GM10248 (cell line): ENCODE results near the gene ARHGAP19.

ENCODE experiments used
- CTCF ChIA-PET: fragments of 300-600 bp; sonication (Branson Sonifier 250); formaldehyde crosslinking; extraction: SDS; loops from one replicate; lab custom pipeline; 2021; ENCODE audit warnings: antibody characterized with exemption; lab: Yijun Ruan, JAX
- POLR2A ChIA-PET: fragments of 350-650 bp; sonication (Branson Sonifier 250); formaldehyde crosslinking; extraction: SDS; loops from one replicate; lab custom pipeline; 2020; ENCODE audit warnings: antibody characterized with exemption; lab: Yijun Ruan, JAX
- DNase-seq: peaks from one replicate; pipeline ENCODE4 v3.0.0; 2012; ENCODE audit errors: extremely low spot score
- CTCF ChIP-seq: IDR thresholded peaks from 2 replicates; pipeline ENCODE4 v1.5.1; 2012; ENCODE audit warnings: mild to moderate bottlenecking, low read depth; ENCODE audit errors: extremely low read depth, missing control alignments, control extremely low read depth

Gene ARHGAP19

GRCh38 chr10:97292097-97292861, at the start of gene ARHGAP19:
Gene ARHGAP19 (minus strand): TSS chr10:97292637. CDS start chr10:97292627, 10 bp downstream.
- CTCF ChIA-PET, result interaction anchor here (0.9 to 3.5 kb wide), 5 partner anchors 10 to 82 kb away, joined by 3 to 23 read pairs (median 3); partner anchors contain the start of gene FRAT1
- TF ChIP-seq CTCF, result no peak

GRCh38 chr10:97341416-97341815, 49.0 kb upstream of the ARHGAP19 start:
- ChIA-PET CTCF (interaction anchor here (1.7 kb wide), 1 partner anchor 17 kb away, joined by 4 read pairs; no protein-coding TSS in a partner anchor), POLR2A (no interaction called here)
- TF ChIP-seq CTCF, result no peak

More at GRCh38 chr10:97292097-97292861, at the start of gene ARHGAP19:
- peak; percentile 95 for DNase-seq
- POLR2A ChIA-PET, result no interaction called here

GRCh38 chr10:97338041-97338440, 45.6 kb upstream of the ARHGAP19 start:
- no peak for TF ChIP-seq CTCF
- POLR2A ChIA-PET, result no interaction called here
- CTCF ChIA-PET, result no interaction called here
- no peak for DNase-seq

More at GRCh38 chr10:97341416-97341815, 49.0 kb upstream of the ARHGAP19 start:
- no peak for DNase-seq

- TF ChIP-seq CTCF, result no peak
- no peak for DNase-seq
- ChIA-PET CTCF (no interaction called here), POLR2A (no interaction called here)
Observed at GRCh38 chr10:97336942-97337831, 44.8 kb upstream of the ARHGAP19 start.

- CTCF ChIA-PET, result no interaction called here
- no peak for DNase-seq
- POLR2A ChIA-PET, result no interaction called here
- TF ChIP-seq CTCF, result no peak
Observed at GRCh38 chr10:97336446-97336845, 44.0 kb upstream of the ARHGAP19 start.

GRCh38 chr10:97336006-97336405, 43.6 kb upstream of the ARHGAP19 start:
- TF ChIP-seq CTCF, result no peak
- ChIA-PET POLR2A (no interaction called here), CTCF (no interaction called here)
- no peak for DNase-seq
